ENCODE data around the gene RNF121. TPM values are rescaled to one million over a fixed set of nuclear protein-coding genes. Genes with fewer than 3 reads are reported as not detected.

Gene RNF121
- total and polyA plus RNA-seq, 12 donors = 8.3 to 25.7 (median 19.2) TPM

DNA sequence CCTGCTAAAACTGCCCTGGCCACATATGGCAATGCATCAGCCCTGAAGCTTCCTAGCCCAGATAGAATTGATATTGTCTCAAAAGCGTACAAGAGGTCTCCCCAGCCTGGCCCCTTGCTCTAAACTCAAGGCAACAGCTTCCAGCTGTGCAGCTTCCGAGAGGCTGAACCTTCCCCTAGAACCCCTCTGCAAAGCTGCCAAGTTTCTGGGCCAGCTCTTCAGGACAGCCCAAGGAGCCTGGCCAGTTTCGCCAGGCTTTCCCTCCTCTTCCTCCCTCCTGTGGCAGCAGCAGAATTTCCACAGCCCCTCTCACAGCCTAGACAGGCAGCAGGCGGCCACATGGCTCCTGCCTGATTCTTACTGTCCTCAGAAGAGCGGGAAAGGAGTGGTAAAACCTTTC, 117.0 kb downstream of the RNF121 start:
- H3K4me1 ChIP-seq = peaks cover 0 to 37% (median 24%) of the 10 kb centered on the region in 9 donors
- H3K4me3 ChIP-seq = no peak overlapping the region
- H3K27ac ChIP-seq = no peak overlapping the region
- H3K9me3 ChIP-seq = no peaks in the 10 kb centered on the region
- DNase-seq (no peak), ATAC-seq (no peak)
- intact Hi-C loops (cut with DNase I) = no loop called here
- H3K27me3 ChIP-seq = no peaks in the 10 kb centered on the region
- 82 to 85% methylated on average over 5 of the region's 5 CpGs for WGBS, 2 donors
- peaks cover 0 to 39% (median 0%) of the 10 kb centered on the region in 9 donors for H3K36me3 ChIP-seq
- no peak for TF ChIP-seq CTCF (IDR thresholded peaks at IDR 0.05)

Other genes with a start within 250 kb of the RNF121 start
- gene DEFB108B, start 95.8 kb upstream of the RNF121 start, total RNA-seq = not detected
- gene DEFB108B, start 95.8 kb upstream of the RNF121 start, polyA plus RNA-seq = not detected
- not detected for gene DEFB131B, start 50.6 kb upstream of the RNF121 start, total RNA-seq
- gene DEFB131B, start 50.6 kb upstream of the RNF121 start, polyA plus RNA-seq = not detected
- 1 to 10 TPM in 9 of 10 donors, under 1 TPM in 1; 1.00 to 4.4 (median 3.4) TPM for gene XNDC1N, start 452 bp upstream of the RNF121 start, total RNA-seq
- gene XNDC1N, start 452 bp upstream of the RNF121 start, polyA plus RNA-seq = 1 to 10 TPM; 1.5 to 4.7 TPM
- 100 to 1,000 TPM in 1 of 10 donors, 1 to 10 TPM in 9; 2.0 to 101 (median 4.2) TPM for gene IL18BP, start 69.9 kb downstream of the RNF121 start, total RNA-seq
- gene IL18BP, start 69.9 kb downstream of the RNF121 start, polyA plus RNA-seq = 1 to 10 TPM; 5.0 to 6.5 TPM
- gene NUMA1, start 151.5 kb downstream of the RNF121 start, total RNA-seq = 100 to 1,000 TPM in 2 of 10 donors, 10 to 100 TPM in 8; 60.8 to 117 (median 83.4) TPM
- 100 to 1,000 TPM in 1 of 2 donors, 10 to 100 TPM in 1; 54.1 to 159 TPM for gene NUMA1, start 151.5 kb downstream of the RNF121 start, polyA plus RNA-seq
- gene LRRC51, start 151.8 kb downstream of the RNF121 start, total RNA-seq = 1 to 10 TPM; 2.3 to 9.1 (median 4.7) TPM
- 1 to 10 TPM; 2.5 to 2.8 TPM for gene LRRC51, start 151.8 kb downstream of the RNF121 start, polyA plus RNA-seq
- gene LAMTOR1, start 174.3 kb downstream of the RNF121 start, total RNA-seq = 100 to 1,000 TPM in 1 of 10 donors, 10 to 100 TPM in 9; 76.5 to 103 (median 81.8) TPM
- 100 to 1,000 TPM in 1 of 2 donors, 10 to 100 TPM in 1; 58.3 to 158 TPM for gene LAMTOR1, start 174.3 kb downstream of the RNF121 start, polyA plus RNA-seq
- gene TOMT, start 176.9 kb downstream of the RNF121 start, total RNA-seq = under 1 TPM in 1 of 10 donors, not detected in 9; 0.21 TPM
- gene TOMT, start 176.9 kb downstream of the RNF121 start, polyA plus RNA-seq = not detected
- gene ANAPC15, start 183.6 kb downstream of the RNF121 start, total RNA-seq = 10 to 100 TPM; 31.8 to 58.3 (median 46.8) TPM
- gene ANAPC15, start 183.6 kb downstream of the RNF121 start, polyA plus RNA-seq = 100 to 1,000 TPM in 1 of 2 donors, 10 to 100 TPM in 1; 43.8 to 104 TPM
- 1 to 10 TPM in 1 of 10 donors, under 1 TPM in 2, not detected in 7; 0.59 to 1.1 (median 0.67) TPM for gene FOLR3, start 206.7 kb downstream of the RNF121 start, total RNA-seq
- gene FOLR3, start 206.7 kb downstream of the RNF121 start, polyA plus RNA-seq = under 1 TPM in 1 of 2 donors, not detected in 1; 0.23 TPM

Measured in heart right ventricle (tissue), 16 donors.